HG02840 (cell line): ENCODE results near the gene AFAP1L1.

Source experiments
- ATAC-seq: cut with Tn5 transposase; IDR thresholded peaks from one replicate; pipeline ENCODE4 v1.9.1; 2021; ENCODE audit warnings: mild to moderate bottlenecking, moderate library complexity, moderate number of reproducible peaks; ENCODE audit not compliant: unreplicated experiment, low FRiP score

Gene AFAP1L1

GRCh38 chr5:149271716-149272563 lies at the start of gene AFAP1L1:
TSS of gene AFAP1L1 (plus strand) at chr5:149271859. CDS start at chr5:149271969, 110 bp downstream.
- no peak for ATAC-seq

- ATAC-seq, result no peak
These were observed 48.4 kb upstream of the AFAP1L1 start for GRCh38 chr5:149223081-149223848.

- ATAC-seq, result no peak
These were observed 47.4 kb upstream of the AFAP1L1 start for GRCh38 chr5:149224282-149224681.

- ATAC-seq, result no peak
These were observed 44.4 kb upstream of the AFAP1L1 start for GRCh38 chr5:149227168-149227826.

GRCh38 chr5:149228618-149229297 lies 42.9 kb upstream of the AFAP1L1 start:
- no peak for ATAC-seq

- ATAC-seq, result no peak
These were observed 42.2 kb upstream of the AFAP1L1 start for GRCh38 chr5:149229298-149229937.

GRCh38 chr5:149235841-149236240 lies 35.8 kb upstream of the AFAP1L1 start:
- no peak for ATAC-seq

- ATAC-seq, result no peak
These were observed 34.0 kb upstream of the AFAP1L1 start for GRCh38 chr5:149237662-149238061.

- no peak for ATAC-seq
These were observed 33.1 kb upstream of the AFAP1L1 start for GRCh38 chr5:149238540-149238939.

- ATAC-seq, result no peak
These were observed 31.7 kb upstream of the AFAP1L1 start for GRCh38 chr5:149239917-149240316.

GRCh38 chr5:149240354-149240998 lies 31.2 kb upstream of the AFAP1L1 start:
- ATAC-seq, result no peak

- ATAC-seq, result no peak
These were observed 29.3 kb upstream of the AFAP1L1 start for GRCh38 chr5:149242339-149242738.

- ATAC-seq, result no peak
These were observed 24.8 kb upstream of the AFAP1L1 start for GRCh38 chr5:149246906-149247305.

GRCh38 chr5:149247726-149248125 lies 23.9 kb upstream of the AFAP1L1 start:
- ATAC-seq, result no peak

GRCh38 chr5:149251546-149251945 lies 20.1 kb upstream of the AFAP1L1 start:
- ATAC-seq, result no peak

- ATAC-seq, result no peak
These were observed 17.2 kb upstream of the AFAP1L1 start for GRCh38 chr5:149254506-149254905.

- ATAC-seq, result no peak
These were observed 15.2 kb upstream of the AFAP1L1 start for GRCh38 chr5:149256451-149256850.

GRCh38 chr5:149257131-149257530 lies 14.5 kb upstream of the AFAP1L1 start:
- ATAC-seq, result no peak

GRCh38 chr5:149257889-149258705 lies 13.6 kb upstream of the AFAP1L1 start:
- ATAC-seq, result no peak
